ENCODE results near the gene LRBA. TPM values are rescaled to one million over a fixed set of nuclear protein-coding genes. Genes with fewer than 3 reads are reported as not detected.

LRBA gene
- total and polyA plus RNA-seq, 2 of the 4 experiments (the other 2 are of a cell fraction) = 10.2 to 51.6 TPM

- in situ Hi-C loops (cut with MboI; ENCODE audit: low sequenced_read_pairs) (no loop called here), intact Hi-C loops (cut with micrococcal nuclease) (no loop called here), dilution Hi-C loops (cut with HindIII; ENCODE audit: low sequenced_read_pairs, unreplicated experiment) (no loop called here)
- H3K27me3 ChIP-seq (ENCODE audit: control insufficient read depth, insufficient read depth, low read length) = no peaks in the 10 kb centered on the region
- H3K4me3 ChIP-seq (ENCODE audit: insufficient read depth, low read depth, low read length) = peak overlapping the region; percentile 49
- TF ChIP-seq CEBPB (IDR thresholded peaks at IDR 0.05; ENCODE audit: low read depth, low read length) (0 out of 2 replicates have a peak, but pooled peaks have one; percentile 14), POLR2A (IDR thresholded peaks at IDR 0.05; ENCODE audit: low read depth, low read length) (no peak)
- no CpG with 5 or more reads among the region's 12 CpGs for WGBS, 2 experiments (ENCODE audit: extremely low coverage in 2 of 2, insufficient read length in 1 of 2)
- H3K9ac ChIP-seq (ENCODE audit: low read depth, low read length) = peak overlapping the region; percentile 67; the same call in 1 of the 2 replicates
- no peak overlapping the region; the same call in 1 of the 2 replicates for H2AK5ac ChIP-seq (ENCODE audit: low read depth, low read length)
- no peak overlapping the region; the same call in 1 of the 2 replicates for H4K5ac ChIP-seq (ENCODE audit: low read depth, low read length)
- peak overlapping the region; percentile 61 to 77; a peak in 2 of 4 replicates for H4K8ac ChIP-seq (ENCODE audit: low read depth in 2 of 2, low read length in 2 of 2)
- H2AFZ ChIP-seq (replicated peaks; ENCODE audit: low read length, poor library complexity) = peak overlapping the region; percentile 60
- no peak overlapping the region for H3K18ac ChIP-seq (ENCODE audit: low read depth, low read length)
- peaks cover 2% of the 10 kb centered on the region; the same call in 1 of the 2 replicates for H3K9me1 ChIP-seq (ENCODE audit: insufficient read depth, low read length)
- H2AK9ac ChIP-seq (replicated peaks; ENCODE audit: low read depth, low read length, poor library complexity) = no peak overlapping the region
- no peaks in the 10 kb centered on the region for H4K20me1 ChIP-seq (ENCODE audit: insufficient read depth, low read length)
- H4K91ac ChIP-seq (ENCODE audit: insufficient read depth, low read depth, low read length) = no peak overlapping the region; the same call in 1 of the 2 replicates
- peak overlapping the region; percentile 70; the same call in 1 of the 2 replicates for H3K27ac ChIP-seq (ENCODE audit: insufficient read depth, low read length)
- H3K4me1 ChIP-seq (ENCODE audit: control insufficient read depth, insufficient read depth, low read length) = 0 out of 2 replicates have a peak, but pooled peaks cover 2% of the 10 kb centered on the region
- ATAC-seq (ENCODE audit: low read depth) (0 out of 2 replicates have a peak, but pooled peaks have one; percentile 18), DNase-seq (peak; percentile 57)
- peak overlapping the region; percentile 70 for H3K23ac ChIP-seq (ENCODE audit: low read depth, low read length)
- peaks cover 0 to 10% of the 10 kb centered on the region in 2 experiments; a peak in 2 of 4 replicates for H3K79me1 ChIP-seq (ENCODE audit: low read depth in 1 of 2, low read length in 2 of 2)
- H2BK20ac ChIP-seq (ENCODE audit: low read depth, low read length) = peak overlapping the region; percentile 33; the same call in 1 of the 2 replicates
- H3K9me3 ChIP-seq (ENCODE audit: control insufficient read depth, insufficient read depth, low read length) = no peaks in the 10 kb centered on the region
- H2BK120ac ChIP-seq (ENCODE audit: low read depth, low read length) = peak overlapping the region; percentile 26; the same call in 1 of the 2 replicates
- 0 out of 3 replicates have a peak overlapping the region, but pooled peaks have one; percentile 24 for H2BK15ac ChIP-seq (ENCODE audit: low read depth, low read length)
- POLR2A ChIA-PET (ENCODE audit: unreplicated experiment) = no interaction called here
- H3K36me3 ChIP-seq (ENCODE audit: control insufficient read depth, insufficient read depth, low read length) = no peaks in the 10 kb centered on the region
- BruUV-seq (replicated peaks) = no TSS peak
- peak overlapping the region; percentile 48 for H3K14ac ChIP-seq (replicated peaks; ENCODE audit: low read depth, low read length)
- H3K4me2 ChIP-seq (ENCODE audit: low read depth, low read length) = peak overlapping the region; percentile 79
- H3K56ac ChIP-seq (ENCODE audit: extremely low read depth, insufficient read depth, low read length) = no peak overlapping the region; the same call in 1 of the 2 replicates
- CTCF ChIA-PET = interaction anchor here (0.5 to 1.5 kb wide), 3 partner anchors 21 to 281 kb away, joined by 3 to 4 read pairs (median 3); no protein-coding TSS in a partner anchor
- H3K4ac ChIP-seq (ENCODE audit: low read depth, low read length) = no peak overlapping the region
- H2BK5ac ChIP-seq (ENCODE audit: low read depth, low read length, poor library complexity, severe bottlenecking) = peak overlapping the region; percentile 53
Observed at GRCh38 chr4:150578745-150579501, 436.2 kb downstream of the LRBA start.
